C4-2B (cell line): ENCODE results near the gene MC3R.
A peak's percentile ranks its signal among the peaks of the same experiment; 100 is the strongest.

Experiments used
- H3K27ac ChIP-seq: fragments of 450-650 bp; 2 replicates; pipeline ENCODE4 v1.5.1; 2017
- CTCF ChIP-seq: fragments of 450-650 bp; conservative IDR thresholded peaks from 2 replicates; pipeline ENCODE4 v1.5.1; 2017; ENCODE audit warnings: mild to moderate bottlenecking
- ZFX ChIP-seq: fragments of 450-650 bp; IDR thresholded peaks from 2 replicates; pipeline ENCODE4 v1.6.1; 2017

The MC3R gene

GRCh38 chr20:56247954-56248782 lies at the start of gene MC3R:
Gene MC3R (plus strand): TSS chr20:56248732. CDS start chr20:56248844, 112 bp downstream.
- TF ChIP-seq CTCF (peak; percentile 88), ZFX (no peak)
- no peak within 1 kb of the TSS for H3K27ac ChIP-seq

GRCh38 chr20:56200456-56200855 lies 48.1 kb upstream of the MC3R start:
- H3K27ac ChIP-seq, result no peak overlapping the region

DNA sequence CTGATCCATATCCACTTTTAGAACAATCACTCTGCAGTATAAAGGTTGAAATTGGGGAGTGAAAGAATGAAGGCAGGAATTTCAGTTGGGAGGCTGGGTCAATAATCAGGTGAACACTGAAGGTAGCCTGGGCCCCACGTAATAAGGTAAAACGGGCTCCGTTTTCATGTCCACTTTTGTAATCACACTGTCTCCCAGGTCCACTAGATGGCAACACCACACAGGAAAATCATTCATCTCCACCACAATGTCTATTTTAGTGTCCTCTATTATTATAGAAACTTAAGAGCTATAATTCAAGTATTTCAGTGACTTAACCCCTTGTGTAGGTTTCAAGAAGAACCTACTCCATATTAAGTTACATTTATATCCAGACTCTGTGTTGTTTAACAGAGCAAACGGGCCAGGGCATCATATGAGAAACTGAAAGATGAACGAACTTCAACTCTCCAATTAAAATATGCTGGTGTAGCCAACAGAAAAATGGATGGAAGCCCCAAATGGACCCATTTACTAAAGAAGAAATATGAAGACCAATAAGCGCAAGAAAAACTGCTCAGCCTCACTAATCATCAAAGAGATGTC lies 45.9 kb upstream of the MC3R start:
- no peak overlapping the region for H3K27ac ChIP-seq
- TF ChIP-seq ZFX (no peak), CTCF (peak; percentile 66)

More at GRCh38 chr20:56200456-56200855, 48.1 kb upstream of the MC3R start:
- TF ChIP-seq CTCF (peak; percentile 49), ZFX (no peak)

DNA sequence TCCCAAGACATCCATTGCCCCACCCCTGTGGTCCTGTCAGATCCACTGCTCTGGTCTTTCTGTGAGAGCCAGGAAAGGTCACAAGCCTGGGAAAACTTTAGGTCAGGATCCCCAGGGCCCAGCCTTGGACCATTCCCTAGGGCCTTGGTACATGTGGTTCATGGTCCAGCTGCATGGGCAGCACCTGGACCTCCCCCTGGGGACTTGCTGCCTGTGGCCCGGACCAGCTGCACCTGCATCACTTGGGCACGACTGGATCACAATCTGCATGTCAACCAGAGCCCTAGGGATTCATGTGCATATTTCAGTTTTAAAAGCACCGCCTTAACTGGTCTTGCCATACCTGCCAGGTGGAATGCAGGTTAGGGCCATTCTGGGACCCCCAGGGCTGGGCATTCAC lies 44.3 kb upstream of the MC3R start:
- TF ChIP-seq CTCF, result no peak
- no peak for TF ChIP-seq ZFX
- no peak overlapping the region for H3K27ac ChIP-seq

GRCh38 chr20:56205346-56205745 lies 43.2 kb upstream of the MC3R start:
- no peak for TF ChIP-seq ZFX
- TF ChIP-seq CTCF, result no peak
- H3K27ac ChIP-seq, result no peak overlapping the region

- no peak for TF ChIP-seq ZFX
- no peak for TF ChIP-seq CTCF
- no peak overlapping the region for H3K27ac ChIP-seq
Observed at GRCh38 chr20:56207656-56208055, 40.9 kb upstream of the MC3R start.

GRCh38 chr20:56208121-56208520 lies 40.4 kb upstream of the MC3R start:
- TF ChIP-seq CTCF (no peak), ZFX (no peak)
- H3K27ac ChIP-seq, result no peak overlapping the region
